K562 (cell line): ENCODE data around the gene ZC3HAV1L. TPM values are rescaled to one million over a fixed set of nuclear protein-coding genes. Genes with fewer than 3 reads are reported as not detected.

Experiments used
- ATAC-seq: fragments of 200-7000 bp; cut with Tn5 transposase; 3 replicates; pipeline ENCODE4 v1.9.1; 2020; ENCODE audit warnings: moderate library complexity
- BruUV-seq: library from RNA; stranded (reverse); fragments of 400-500 nt; replicated peaks from 2 replicates; lab custom pipeline; 2021; lab: Mats Ljungman, UMichigan
- CTCF ChIA-PET: fragments of 300-600 bp; formaldehyde crosslinking; extraction: SDS; loops from one replicate; lab custom pipeline; 2021; ENCODE audit warnings: low intra/inter-chr PET ratio; lab: Yijun Ruan, JAX
- POLR2A ChIA-PET: fragments of 300-600, 350-650 bp; sonication (Branson Sonifier 250); formaldehyde crosslinking; extraction: SDS; loops from one replicate; lab custom pipeline; 2021; ENCODE audit warnings: antibody characterized with exemption, inconsistent platforms; lab: Yijun Ruan, JAX
- DNase-seq, 4 experiments: peaks; one replicate each; pipeline versions ENCODE4 v3.0.0 to v3.0.0-alpha.2; 2011 to 2018; ENCODE audit warnings: low spot score in 3 of 4, mixed read lengths in 3 of 4; ENCODE audit errors: extremely low read depth in 1 of 4
- FAIRE-seq: peaks from 2 replicates; lab custom pipeline; 2011; peaks lifted over from hg19 to GRCh38; lab: Jason Lieb, UNC
- H2AFZ ChIP-seq: 2 replicates; pipeline ENCODE4 v1.6.0; 2011; ENCODE audit warnings: low read depth, low read length, control low read depth, inconsistent platforms
- H3K27ac ChIP-seq: fragments of 200-600 bp; 3 replicates; pipeline ENCODE4 v1.8.0; 2011; ENCODE audit warnings: low read depth, mild to moderate bottlenecking, control low read depth, inconsistent platforms, low read length, moderate library complexity, mixed read lengths; ENCODE audit errors: extremely low read depth
- H3K27me3 ChIP-seq, 2 experiments: fragments of 300-600 bp in 1 of 2; 2 replicates in 1 of 2; 3 replicates in 1 of 2; pipeline versions ENCODE4 v1.6.0 to v1.8.0; 2011; ENCODE audit warnings: inconsistent platforms in 2 of 2, low read length in 2 of 2, mild to moderate bottlenecking in 1 of 2, mixed read lengths in 1 of 2, moderate library complexity in 1 of 2; ENCODE audit not compliant: control insufficient read depth in 2 of 2, insufficient read depth in 2 of 2
- H3K36me3 ChIP-seq: fragments of 300-600 bp; 3 replicates; pipeline ENCODE4 v1.8.0; 2011; ENCODE audit warnings: mild to moderate bottlenecking, low read length, inconsistent platforms; ENCODE audit not compliant: control insufficient read depth, insufficient read depth
- H3K4me1 ChIP-seq, 2 experiments: fragments of 200-600 bp in 1 of 2; replicated peaks in 1 of 2; 2 replicates in 1 of 2; 3 replicates in 1 of 2; pipeline versions ENCODE4 v1.5.1 to v1.8.0; 2011; ENCODE audit warnings: inconsistent platforms in 2 of 2, low read length in 2 of 2, mild to moderate bottlenecking in 1 of 2, mixed read lengths in 1 of 2, moderate library complexity in 1 of 2; ENCODE audit not compliant: control insufficient read depth in 2 of 2, insufficient read depth in 2 of 2
- H3K4me2 ChIP-seq: 2 replicates; pipeline ENCODE4 v1.6.1; 2011; ENCODE audit warnings: low read length, control low read depth, inconsistent platforms, mixed read lengths; ENCODE audit not compliant: insufficient read depth
- H3K4me3 ChIP-seq: fragments of 200-600 bp; sonication (generic), shearing (Covaris generic); 2 replicates; pipeline ENCODE4 v1.5.1; 2016; ENCODE audit warnings: control low read depth, inconsistent platforms
- H3K79me2 ChIP-seq: fragments of 200-600 bp; 3 replicates; pipeline ENCODE4 v1.8.0; 2011; ENCODE audit warnings: low read length, inconsistent platforms; ENCODE audit not compliant: control insufficient read depth, insufficient read depth
- H3K9ac ChIP-seq, 2 experiments: 2 replicates each; pipeline versions ENCODE4 v1.6.0 to v1.6.1; 2011; ENCODE audit warnings: low read depth in 2 of 2, low read length in 2 of 2, control low read depth in 1 of 2, inconsistent platforms in 1 of 2, mild to moderate bottlenecking in 1 of 2, mixed read lengths in 1 of 2; ENCODE audit not compliant: insufficient read depth in 1 of 2
- H3K9me1 ChIP-seq: one replicate; pipeline ENCODE4 v1.6.0; 2011; ENCODE audit warnings: inconsistent platforms, mild to moderate bottlenecking, low read length, moderate library complexity; ENCODE audit not compliant: control insufficient read depth, insufficient read depth
- H3K9me3 ChIP-seq: replicated peaks from 2 replicates; pipeline ENCODE4 v1.5.1; 2011; ENCODE audit warnings: low read depth, low read length, inconsistent platforms; ENCODE audit not compliant: control insufficient read depth, insufficient read depth
- H4K20me1 ChIP-seq: replicated peaks from 2 replicates; pipeline ENCODE4 v1.6.1; 2011; ENCODE audit warnings: low read length, inconsistent platforms, mixed read lengths; ENCODE audit not compliant: control insufficient read depth, insufficient read depth
- CTBP1 ChIP-seq: fragments of 450-650 bp; IDR thresholded peaks from 2 replicates; pipeline ENCODE4 v1.6.1; 2016; ENCODE audit warnings: borderline replicate concordance
- DIDO1 ChIP-seq: fragments of 450-650 bp; IDR thresholded peaks from 2 replicates; pipeline ENCODE4 v1.6.1; 2016; ENCODE audit warnings: low read depth, missing biosample characterization, missing genetic modification characterization
- FOS ChIP-seq: IDR thresholded peaks from 3 replicates; pipeline ENCODE4 v1.6.1; 2011; ENCODE audit not compliant: insufficient read length; ENCODE audit errors: extremely low read depth
- FOXK2 ChIP-seq, 2 experiments: fragments of 450-650 bp; IDR thresholded peaks in 1 of 2; conservative IDR thresholded peaks in 1 of 2; 2 replicates each; pipeline ENCODE4 v1.6.1; 2016; ENCODE audit warnings: low read depth in 2 of 2, mild to moderate bottlenecking in 1 of 2
- IRF2 ChIP-seq: sonication (generic); formaldehyde crosslinking; IDR thresholded peaks from 2 replicates; pipeline ENCODE4 v1.8.1; 2022; ENCODE audit warnings: mild to moderate bottlenecking, missing genetic modification reagents
- KLF13 ChIP-seq: fragments of 450-650 bp; IDR thresholded peaks from 2 replicates; pipeline ENCODE4 v1.6.1; 2016; ENCODE audit warnings: missing genetic modification characterization, low read depth, mild to moderate bottlenecking, missing compliant biosample characterization, moderate library complexity, borderline replicate concordance
- NONO ChIP-seq, 2 experiments: fragments of 200-400 bp in 1 of 2; fragments of 450-650 bp in 1 of 2; formaldehyde crosslinking in 1 of 2; IDR thresholded peaks; 2 replicates each; pipeline ENCODE4 v1.6.1; 2017; ENCODE audit warnings: low read depth in 2 of 2, mild to moderate bottlenecking in 2 of 2, moderate library complexity in 2 of 2, low read length in 1 of 2
- RCOR1 ChIP-seq, 2 experiments: IDR thresholded peaks; 2 replicates each; pipeline ENCODE4 v1.6.1; 2012; ENCODE audit warnings: low read depth in 2 of 2, low read length in 2 of 2, borderline replicate concordance in 1 of 2, improper control_type of control experiment in 1 of 2
- SLC30A9 ChIP-seq: fragments of 250-450 bp; sonication (Bioruptor Pico); IDR thresholded peaks from 2 replicates; pipeline ENCODE4 v1.8.0; 2022; ENCODE audit warnings: mild to moderate bottlenecking, moderate library complexity
- TARDBP ChIP-seq: fragments of 450-650 bp; IDR thresholded peaks from 2 replicates; pipeline ENCODE4 v1.6.1; 2016
- TFAP4 ChIP-seq: sonication (generic); formaldehyde crosslinking; IDR thresholded peaks from 2 replicates; pipeline ENCODE4 v1.8.0; 2022; ENCODE audit warnings: missing genetic modification reagents, mild to moderate bottlenecking, moderate library complexity, borderline replicate concordance
- YY1 ChIP-seq, 3 experiments: IDR thresholded peaks; 2 replicates each; pipeline ENCODE4 v1.6.1; 2011; ENCODE audit warnings: low read length in 2 of 3, mild to moderate bottlenecking in 2 of 3, moderate library complexity in 2 of 3, borderline replicate concordance in 1 of 3, control low read depth in 1 of 3, low read depth in 1 of 3; ENCODE audit not compliant: insufficient read depth in 3 of 3, insufficient replicate concordance in 2 of 3, control insufficient read depth in 1 of 3, insufficient read length in 1 of 3; ENCODE audit errors: extremely low read depth in 1 of 3
- ZBED1 ChIP-seq: IDR thresholded peaks from 2 replicates; pipeline ENCODE4 v1.6.1; 2014
- ZEB2 ChIP-seq: fragments of 450-650 bp; IDR thresholded peaks from 2 replicates; pipeline ENCODE4 v1.6.1; 2016
- ZFP36 ChIP-seq: fragments of 150-350 bp; IDR thresholded peaks from 2 replicates; pipeline ENCODE4 v1.6.1; 2018; ENCODE audit warnings: low read length, low read depth; ENCODE audit not compliant: partially characterized antibody
- ZNF311 ChIP-seq: fragments of 250-450 bp; sonication (Bioruptor Pico); IDR thresholded peaks from 2 replicates; pipeline ENCODE4 v1.4.0; 2020; ENCODE audit warnings: mild to moderate bottlenecking, moderate library complexity
- ZNF324 ChIP-seq: fragments of 250-450 bp; sonication (Bioruptor Pico); IDR thresholded peaks from 2 replicates; pipeline ENCODE4 v1.4.0; 2020; ENCODE audit warnings: mild to moderate bottlenecking
- WGBS: fragments of 100-300 bp; shearing (Covaris generic); methylation state at CpG from one replicate; pipeline ENCODE4 v1.1.6; 2016; ENCODE audit warnings: low coverage, mixed read lengths; ENCODE audit not compliant: insufficient coverage; ENCODE audit errors: missing lambda C conversion rate; 5-methylcytosine and 5-hydroxymethylcytosine counted together
- in situ Hi-C: fragments of 300-500 bp; cut with MboI; formaldehyde crosslinking; loops from 4 replicates; pipeline ENCODE4 v1.15.0; 2018; ENCODE audit warnings: inconsistent platforms, mixed read lengths
- intact Hi-C: fragments of 100-400 bp; cut with micrococcal nuclease; formaldehyde crosslinking; loops from 2 replicates; pipeline ENCODE4 v1.14.2; 2022
- polyA plus RNA-seq, 8 experiments: library from polyadenylated mRNA; depleted of rRNA in 4 of 8; stranded (reverse) in 5 of 8; unstranded in 3 of 8; fragments of >200 nt; fragmentation: Nextera tagmentation in 2 of 8; fragmentation: Illumina TruSeq in 1 of 8; extraction: Ambion mirVana in 2 of 8; extraction: Trizol in 1 of 8; gene quantifications; 2 replicates each; pipeline versions ENCODE4 v1.2.1 to v1.2.3, GENCODE V29; 2011 to 2014; ENCODE audit warnings: inconsistent platforms in 1 of 8, missing spikeins in 1 of 8
- total RNA-seq, 7 experiments: library from RNA; depleted of rRNA in 6 of 7; stranded (reverse); fragments of >200 nt in 6 of 7; fragmentation: Illumina TruSeq in 2 of 7; extraction: Trizol in 2 of 7; gene quantifications; 2 replicates each; pipeline versions ENCODE4 v1.2.1 to v1.2.3, GENCODE V29; 2011 to 2021; ENCODE audit warnings: low replicate concordance in 1 of 7
- TF ChIP-seq, protein P1 (sequence below): sonication (generic); formaldehyde crosslinking; IDR thresholded peaks from 2 replicates; pipeline ENCODE4 v1.8.1; 2023; ENCODE audit warnings: mild to moderate bottlenecking, missing genetic modification reagents

Gene ZC3HAV1L
- total and polyA plus RNA-seq, 9 of the 15 experiments (the other 6 are each of a cell fraction or from before 2014, with no cell fraction given): not detected

GRCh38 chr7:138981332-138982203 is 54.3 kb downstream of the ZC3HAV1L start, which contains the start of gene KIAA1549:
KIAA1549 (minus strand) TSS chr7:138981389; CDS start chr7:138981269, 120 bp downstream.
- BruUV-seq: no TSS peak
- in situ Hi-C loops (no loop called here), intact Hi-C loops (loop anchor here (2.0 kb wide), 1 partner anchor 95 kb away; no protein-coding TSS in a partner anchor)
- 10% methylated on average over 84 of the region's 105 CpGs for WGBS
- Histone ChIP-seq H3K27me3 (peaks cover 60 to 70% of the 10 kb centered on the region in 2 experiments), H3K4me3 (peak within 1 kb of the TSS; percentile 37), H3K9ac (peak within 1 kb of the TSS in 1 of 2 experiments; percentile 82; a peak in 2 of 4 replicates), H3K27ac (no peak within 1 kb of the TSS), H3K36me3 (no peaks in the 10 kb centered on the region), H3K4me1 (peaks cover 0 to 14% of the 10 kb centered on the region in 2 experiments; a peak in 2 of 5 replicates), H3K4me2 (peak within 1 kb of the TSS; percentile 71), H3K79me2 (no peaks in the 10 kb centered on the region), H4K20me1 (peaks cover 7% of the 10 kb centered on the region; the same call in 1 of the 2 replicates), H3K9me1 (no peaks in the 10 kb centered on the region), H2AFZ (peak within 1 kb of the TSS; percentile 67), H3K9me3 (no peaks in the 10 kb centered on the region)
- peak; percentile 80 to 98 (median 94) for DNase-seq
- POLR2A ChIA-PET: interaction anchor here (1.0 to 1.8 kb wide), 4 partner anchors 11 to 95 kb away, joined by 3 to 8 read pairs (median 4); no protein-coding TSS in a partner anchor
- no peak for FAIRE-seq
- peak; percentile 97 for ATAC-seq
- CTCF ChIA-PET: no interaction called here
- TF ChIP-seq ZEB2: no peak
- TF ChIP-seq YY1 (IDR thresholded peaks at IDR 0.05; ENCODE audit: borderline replicate concordance in 1 of 3, control insufficient read depth in 1 of 3, extremely low read depth in 1 of 3, insufficient read depth in 3 of 3, insufficient read length in 1 of 3, insufficient replicate concordance in 2 of 3, low read depth in 1 of 3, low read length in 2 of 3): peak in 1 of 3 experiments; percentile 45
- TF ChIP-seq SLC30A9 (CRISPR knock-in tag): no peak
- TF ChIP-seq FOS: no peak
- TF ChIP-seq ZNF311 (CRISPR knock-in tag): no peak
- no peak for TF ChIP-seq IRF2 (CRISPR knock-in tag)
- TF ChIP-seq FOXK2 (conservative IDR thresholded peaks at IDR 0.05 in 1 of 2, IDR thresholded peaks at IDR 0.05 in 1 of 2; ENCODE audit: low read depth in 2 of 2): no peak
- no peak for TF ChIP-seq TARDBP
- no peak; the same call in 1 of the 2 replicates for TF ChIP-seq TFAP4 (CRISPR knock-in tag)
- no peak for TF ChIP-seq KLF13
- peak; percentile 28; the same call in 1 of the 2 replicates for TF ChIP-seq CTBP1
- peak in 1 of 2 experiments; percentile 88; a peak in 2 of 4 replicates for TF ChIP-seq NONO (IDR thresholded peaks at IDR 0.05; ENCODE audit: low read depth in 2 of 2, low read length in 1 of 2)
- TF ChIP-seq, protein P1, sequence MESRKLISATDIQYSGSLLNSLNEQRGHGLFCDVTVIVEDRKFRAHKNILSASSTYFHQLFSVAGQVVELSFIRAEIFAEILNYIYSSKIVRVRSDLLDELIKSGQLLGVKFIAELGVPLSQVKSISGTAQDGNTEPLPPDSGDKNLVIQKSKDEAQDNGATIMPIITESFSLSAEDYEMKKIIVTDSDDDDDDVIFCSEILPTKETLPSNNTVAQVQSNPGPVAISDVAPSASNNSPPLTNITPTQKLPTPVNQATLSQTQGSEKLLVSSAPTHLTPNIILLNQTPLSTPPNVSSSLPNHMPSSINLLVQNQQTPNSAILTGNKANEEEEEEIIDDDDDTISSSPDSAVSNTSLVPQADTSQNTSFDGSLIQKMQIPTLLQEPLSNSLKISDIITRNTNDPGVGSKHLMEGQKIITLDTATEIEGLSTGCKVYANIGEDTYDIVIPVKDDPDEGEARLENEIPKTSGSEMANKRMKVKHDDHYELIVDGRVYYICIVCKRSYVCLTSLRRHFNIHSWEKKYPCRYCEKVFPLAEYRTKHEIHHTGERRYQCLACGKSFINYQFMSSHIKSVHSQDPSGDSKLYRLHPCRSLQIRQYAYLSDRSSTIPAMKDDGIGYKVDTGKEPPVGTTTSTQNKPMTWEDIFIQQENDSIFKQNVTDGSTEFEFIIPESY (CRISPR knock-in tag): peak; percentile 85
- no peak for TF ChIP-seq ZBED1
- TF ChIP-seq ZNF324: no peak
- no peak for TF ChIP-seq DIDO1
- TF ChIP-seq ZFP36: peak; percentile 61
- TF ChIP-seq RCOR1 (IDR thresholded peaks at IDR 0.05; ENCODE audit: borderline replicate concordance in 1 of 2, low read depth in 2 of 2, low read length in 2 of 2): peak in 1 of 2 experiments; percentile 34; a peak in 1 of 4 replicates
